Endothelial cell of umbilical vein (primary cell): ENCODE measurements around the gene MLH1. TPM values are rescaled to one million over a fixed set of nuclear protein-coding genes. Genes with fewer than 3 reads are reported as not detected.
"Not testable (repeated sequence)": the region's sequence is repeated elsewhere in the genome, so short reads cannot be mapped to it uniquely, and the experiment has no call there.

Experiments used
- BruUV-seq: library from RNA; stranded (reverse); fragments of 400-500 nt; replicated peaks from 2 replicates; lab custom pipeline; 2021; lab: Mats Ljungman, UMichigan
- CTCF ChIA-PET: fragments of 300-600, 350-600 bp; sonication (Branson Sonifier 250); formaldehyde crosslinking; loops from one replicate; lab custom pipeline; 2021; ENCODE audit warnings: antibody characterized with exemption, inconsistent platforms; lab: Charles Lee
- POLR2A ChIA-PET: fragments of 300-600, 350-600 bp; sonication (Branson Sonifier 250); formaldehyde crosslinking; loops from one replicate; lab custom pipeline; 2021; ENCODE audit warnings: antibody characterized with exemption, inconsistent platforms; lab: Charles Lee
- DNase-seq: peaks from one replicate; pipeline ENCODE4 v3.0.0-alpha.2; 2011; ENCODE audit warnings: low read depth, low spot score
- FAIRE-seq: peaks from 2 replicates; lab custom pipeline; 2011; peaks lifted over from hg19 to GRCh38; lab: Jason Lieb, UNC
- H2AFZ ChIP-seq: 2 replicates; pipeline ENCODE4 v1.6.0; 2012; ENCODE audit warnings: low read depth, low read length, control low read depth, inconsistent platforms
- H3K27ac ChIP-seq: 2 replicates; pipeline ENCODE4 v1.5.1; 2011; ENCODE audit warnings: low read depth, mild to moderate bottlenecking, control low read depth, low read length, moderate library complexity; ENCODE audit not compliant: insufficient read depth
- H3K27me3 ChIP-seq, 2 experiments: 2 replicates each; pipeline versions ENCODE4 v1.6.0 to v1.6.1; 2011; ENCODE audit warnings: low read length in 2 of 2, mixed read lengths in 1 of 2; ENCODE audit not compliant: control insufficient read depth in 2 of 2, insufficient read depth in 2 of 2
- H3K36me3 ChIP-seq, 2 experiments: 2 replicates in 1 of 2; 3 replicates in 1 of 2; pipeline ENCODE4 v1.5.1; 2011; ENCODE audit warnings: low read length in 2 of 2, mild to moderate bottlenecking in 1 of 2, moderate library complexity in 1 of 2; ENCODE audit not compliant: control insufficient read depth in 2 of 2, insufficient read depth in 2 of 2; ENCODE audit errors: extremely low read depth in 1 of 2
- H3K4me1 ChIP-seq: 3 replicates; pipeline ENCODE4 v1.5.1; 2011; ENCODE audit warnings: mild to moderate bottlenecking, low read length; ENCODE audit not compliant: control insufficient read depth, insufficient read depth; ENCODE audit errors: extremely low read depth
- H3K4me2 ChIP-seq: 2 replicates; pipeline ENCODE4 v1.6.1; 2011; ENCODE audit warnings: low read length, control low read depth, mixed read lengths; ENCODE audit not compliant: insufficient read depth
- H3K4me3 ChIP-seq, 3 experiments: fragments of 200-600 bp in 1 of 3; sonication (generic), shearing (Covaris generic) in 1 of 3; replicated peaks in 1 of 3; 2 replicates each; pipeline ENCODE4 v1.5.1; 2011 to 2016; ENCODE audit warnings: control low read depth in 3 of 3, low read length in 3 of 3, mild to moderate bottlenecking in 2 of 3, inconsistent platforms in 1 of 3, low read depth in 1 of 3, moderate library complexity in 1 of 3; ENCODE audit not compliant: insufficient read depth in 1 of 3
- H3K79me2 ChIP-seq: 2 replicates; pipeline ENCODE4 v1.6.0; 2012; ENCODE audit warnings: low read length, inconsistent platforms; ENCODE audit not compliant: control insufficient read depth, insufficient read depth
- H3K9ac ChIP-seq: replicated peaks from 2 replicates; pipeline ENCODE3; 2011; ENCODE audit warnings: low read length, control low read depth; ENCODE audit not compliant: insufficient read depth; ENCODE audit errors: extremely low read depth
- H3K9me1 ChIP-seq: replicated peaks from 3 replicates; pipeline ENCODE4 v1.6.0; 2011; ENCODE audit warnings: mild to moderate bottlenecking, low read length; ENCODE audit not compliant: control insufficient read depth, insufficient read depth; ENCODE audit errors: extremely low read depth
- H3K9me3 ChIP-seq: replicated peaks from 2 replicates; pipeline ENCODE4 v1.5.1; 2012; ENCODE audit warnings: low read length, inconsistent platforms; ENCODE audit not compliant: control insufficient read depth, insufficient read depth
- H4K20me1 ChIP-seq: replicated peaks from 2 replicates; pipeline ENCODE3; 2011; ENCODE audit warnings: mild to moderate bottlenecking, low read length; ENCODE audit not compliant: control insufficient read depth, insufficient read depth; ENCODE audit errors: extremely low read depth
- EZH2 ChIP-seq: IDR thresholded peaks from 2 replicates; pipeline ENCODE4 v1.6.1; 2012; ENCODE audit warnings: borderline replicate concordance, low read depth, mild to moderate bottlenecking, moderate library complexity, low read length, inconsistent platforms; ENCODE audit not compliant: severe bottlenecking
- FOS ChIP-seq: IDR thresholded peaks from 2 replicates; pipeline ENCODE4 v1.6.1; 2011; ENCODE audit warnings: mild to moderate bottlenecking, low read length, moderate library complexity, borderline replicate concordance; ENCODE audit not compliant: insufficient read depth
- GATA2 ChIP-seq: IDR thresholded peaks from 2 replicates; pipeline ENCODE4 v1.7.0; 2011; ENCODE audit warnings: low read depth, mild to moderate bottlenecking, moderate library complexity, mixed read lengths, low read length; ENCODE audit not compliant: insufficient read length, insufficient read depth
- JUN ChIP-seq: IDR thresholded peaks from 2 replicates; pipeline ENCODE4 v1.6.1; 2011; ENCODE audit warnings: borderline replicate concordance, low read depth; ENCODE audit not compliant: insufficient read length, insufficient read depth
- MYC ChIP-seq: IDR thresholded peaks from one replicate; pipeline ENCODE4 v1.6.1; 2011; ENCODE audit warnings: mild to moderate bottlenecking, low read depth, low read length
- POLR2A ChIP-seq: IDR thresholded peaks from 2 replicates; pipeline ENCODE4 v1.6.1; 2012; ENCODE audit warnings: low read depth, mild to moderate bottlenecking, control low read depth, low read length
- POLR2AphosphoS5 ChIP-seq: IDR thresholded peaks from 2 replicates; pipeline ENCODE4 v1.6.1; 2012; ENCODE audit warnings: low read depth, mild to moderate bottlenecking, control low read depth, low read length, moderate library complexity; ENCODE audit not compliant: insufficient read depth
- dilution Hi-C: fragments of 300-500 bp; cut with MboI; formaldehyde crosslinking; loops from one replicate; pipeline ENCODE4 v1.15.0; 2019; ENCODE audit warnings: low sequenced_read_pairs; ENCODE audit not compliant: extremely low pct_ligation_motif_present
- intact Hi-C: fragments of 100-400 bp; cut with micrococcal nuclease; formaldehyde crosslinking; loops from one replicate; pipeline ENCODE4 v1.10.0; 2022
- polyA plus RNA-seq, 4 experiments: library from polyadenylated mRNA; depleted of rRNA in 3 of 4; stranded (reverse) in 3 of 4; unstranded in 1 of 4; fragments of >200 nt; gene quantifications; 2 replicates each; pipeline versions ENCODE4 v1.2.1 to v1.2.3, GENCODE V29; 2011 to 2012; ENCODE audit warnings: missing spikeins in 1 of 4
- total RNA-seq: library from RNA; stranded (reverse); gene quantifications from 2 replicates; pipeline ENCODE4 v1.2.3, GENCODE V29; 2021
- TF ChIP-seq, protein P1 (sequence below): IDR thresholded peaks from 2 replicates; pipeline ENCODE4 v1.6.1; 2011; ENCODE audit not compliant: insufficient read depth, insufficient read length
- TF ChIP-seq, protein P2 (sequence below), 2 donors: IDR thresholded peaks; 1 replicate in 1 of 2; 2 replicates in 1 of 2; pipeline ENCODE4 v1.5.1; 2011; ENCODE audit warnings: low read length in 2 of 2, mild to moderate bottlenecking in 2 of 2, moderate library complexity in 2 of 2, control low read depth in 1 of 2, inconsistent platforms in 1 of 2, low read depth in 1 of 2; ENCODE audit not compliant: insufficient read depth in 1 of 2; ENCODE audit errors: extremely low read depth in 1 of 2

The MLH1 gene
- total and polyA plus RNA-seq, 2 donors (not counting 3 experiments of a cell fraction or from before 2014, with no cell fraction given): 22.2 to 32.9 TPM

- BruUV-seq: no TSS peak
- no peaks in the 10 kb centered on the region for H4K20me1 ChIP-seq
- dilution Hi-C loops: no loop called here
- no peaks in the 10 kb centered on the region for H3K79me2 ChIP-seq
- FAIRE-seq: no peak
- H3K9ac ChIP-seq: no peak overlapping the region
- no peak overlapping the region for H3K4me3 ChIP-seq
- TF ChIP-seq EZH2 (no peak), MYC (no peak), POLR2AphosphoS5 (no peak), FOS (no peak), JUN (no peak), GATA2 (no peak), POLR2A (no peak)
- TF ChIP-seq, protein P1, sequence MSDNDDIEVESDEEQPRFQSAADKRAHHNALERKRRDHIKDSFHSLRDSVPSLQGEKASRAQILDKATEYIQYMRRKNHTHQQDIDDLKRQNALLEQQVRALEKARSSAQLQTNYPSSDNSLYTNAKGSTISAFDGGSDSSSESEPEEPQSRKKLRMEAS: no peak
- TF ChIP-seq, protein P2, sequence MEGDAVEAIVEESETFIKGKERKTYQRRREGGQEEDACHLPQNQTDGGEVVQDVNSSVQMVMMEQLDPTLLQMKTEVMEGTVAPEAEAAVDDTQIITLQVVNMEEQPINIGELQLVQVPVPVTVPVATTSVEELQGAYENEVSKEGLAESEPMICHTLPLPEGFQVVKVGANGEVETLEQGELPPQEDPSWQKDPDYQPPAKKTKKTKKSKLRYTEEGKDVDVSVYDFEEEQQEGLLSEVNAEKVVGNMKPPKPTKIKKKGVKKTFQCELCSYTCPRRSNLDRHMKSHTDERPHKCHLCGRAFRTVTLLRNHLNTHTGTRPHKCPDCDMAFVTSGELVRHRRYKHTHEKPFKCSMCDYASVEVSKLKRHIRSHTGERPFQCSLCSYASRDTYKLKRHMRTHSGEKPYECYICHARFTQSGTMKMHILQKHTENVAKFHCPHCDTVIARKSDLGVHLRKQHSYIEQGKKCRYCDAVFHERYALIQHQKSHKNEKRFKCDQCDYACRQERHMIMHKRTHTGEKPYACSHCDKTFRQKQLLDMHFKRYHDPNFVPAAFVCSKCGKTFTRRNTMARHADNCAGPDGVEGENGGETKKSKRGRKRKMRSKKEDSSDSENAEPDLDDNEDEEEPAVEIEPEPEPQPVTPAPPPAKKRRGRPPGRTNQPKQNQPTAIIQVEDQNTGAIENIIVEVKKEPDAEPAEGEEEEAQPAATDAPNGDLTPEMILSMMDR (IDR thresholded peaks at IDR 0.05; ENCODE audit: extremely low read depth in 1 of 2, insufficient read depth in 1 of 2, low read depth in 1 of 2, low read length in 2 of 2): no peak
- no peaks in the 10 kb centered on the region for H3K36me3 ChIP-seq
- H3K9me3 ChIP-seq: no peaks in the 10 kb centered on the region
- DNase-seq: no peak
- H3K27ac ChIP-seq: no peak overlapping the region
- CTCF ChIA-PET: interaction anchor here (0.7 to 3.9 kb wide), 6 partner anchors 10 to 994 kb away, joined by 3 to 71 read pairs (median 4); no protein-coding TSS in a partner anchor
- H3K27me3 ChIP-seq: no peaks in the 10 kb centered on the region
- POLR2A ChIA-PET: no interaction called here
- no peaks in the 10 kb centered on the region for H3K9me1 ChIP-seq
- H3K4me2 ChIP-seq: no peak overlapping the region
- intact Hi-C loops: no loop called here
- no peaks in the 10 kb centered on the region for H3K4me1 ChIP-seq
- no peak overlapping the region for H2AFZ ChIP-seq
Observed at GRCh38 chr3:36960502-36960901, 32.8 kb upstream of the MLH1 start.

DNA sequence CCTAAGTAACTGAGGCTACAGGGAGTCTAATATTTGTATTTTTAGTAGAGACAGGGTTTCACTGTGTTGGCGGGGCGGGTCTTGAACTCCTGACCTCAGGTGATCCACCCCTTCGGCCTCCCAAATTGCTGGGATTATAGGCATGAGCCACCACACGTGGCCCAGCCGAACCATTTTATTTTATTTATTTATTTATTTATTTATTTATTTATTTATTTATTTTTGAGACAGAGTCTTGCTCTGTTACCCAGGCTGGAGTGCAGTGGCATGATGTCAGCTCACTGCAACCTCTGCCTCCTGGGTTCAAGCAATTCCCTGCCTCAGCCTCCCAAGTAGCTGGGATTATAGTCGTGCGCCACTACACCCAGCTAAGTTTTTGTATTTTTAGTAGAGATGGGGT, 30.3 kb upstream of the MLH1 start:
- H3K4me1 ChIP-seq, H3K79me2 ChIP-seq, H2AFZ ChIP-seq, dilution Hi-C loops, H3K4me3 ChIP-seq, H3K36me3 ChIP-seq, DNase-seq, POLR2A ChIA-PET, BruUV-seq, H4K20me1 ChIP-seq, FAIRE-seq, H3K9ac ChIP-seq, intact Hi-C loops, H3K4me2 ChIP-seq, H3K9me1 ChIP-seq, H3K9me3 ChIP-seq, H3K27ac ChIP-seq, H3K27me3 ChIP-seq, CTCF ChIA-PET: not testable (repeated sequence)
